Calu3 (cell line): Measurements from ENCODE around the gene KCNA2. TPM values are rescaled to one million over a fixed set of nuclear protein-coding genes. Genes with fewer than 3 reads are reported as not detected.
A peak's percentile ranks its signal among the peaks of the same experiment; 100 is the strongest.

Experiments
- BruUV-seq: library from RNA; stranded (reverse); fragments of 400-500 nt; replicated peaks from 2 replicates; lab custom pipeline; 2021; lab: Mats Ljungman, UMichigan
- CTCF ChIA-PET: fragments of 300-600 bp; sonication (Branson Sonifier 250); formaldehyde crosslinking; loops from one replicate; lab custom pipeline; 2022; ENCODE audit warnings: antibody characterized with exemption; lab: Charles Lee
- DNase-seq: peaks from one replicate; pipeline ENCODE4 v3.0.0; 2022
- H3K27ac Mint-ChIP-seq: one replicate; pipeline ENCODE4 v1.8.0; 2022; ENCODE audit warnings: mixed read lengths; ENCODE audit not compliant: unreplicated experiment
- H3K27me3 Mint-ChIP-seq: one replicate; pipeline ENCODE4 v1.8.0; 2022; ENCODE audit warnings: mixed read lengths; ENCODE audit not compliant: unreplicated experiment
- H3K36me3 Mint-ChIP-seq: one replicate; pipeline ENCODE4 v1.8.0; 2022; ENCODE audit warnings: mild to moderate bottlenecking, moderate library complexity, mixed read lengths; ENCODE audit not compliant: insufficient read depth, unreplicated experiment
- H3K4me1 Mint-ChIP-seq: one replicate; pipeline ENCODE4 v1.8.0; 2022; ENCODE audit warnings: mild to moderate bottlenecking, low read depth, mixed read lengths; ENCODE audit not compliant: unreplicated experiment
- H3K4me3 Mint-ChIP-seq: one replicate; pipeline ENCODE4 v1.8.0; 2022; ENCODE audit warnings: mild to moderate bottlenecking, low read depth, moderate library complexity, mixed read lengths; ENCODE audit not compliant: unreplicated experiment
- H3K9me3 Mint-ChIP-seq: one replicate; pipeline ENCODE4 v1.8.0; 2022; ENCODE audit warnings: low read depth, mixed read lengths; ENCODE audit not compliant: unreplicated experiment
- CTCF ChIP-seq: fragments of 200-600 bp; IDR thresholded peaks from one replicate; pipeline ENCODE4 v1.8.0; 2022; ENCODE audit warnings: antibody characterized with exemption; ENCODE audit not compliant: unreplicated experiment
- intact Hi-C: fragments of 100-400 bp; cut with micrococcal nuclease; formaldehyde crosslinking; loops from one replicate; pipeline ENCODE4 v1.10.0; 2022; ENCODE audit not compliant: unreplicated experiment
- total RNA-seq: library from RNA; stranded (reverse); gene quantifications from 2 replicates; pipeline ENCODE4 v1.2.3, GENCODE V29; 2022

The KCNA2 gene
- total RNA-seq, 1 experiment from 2014 or later: not detected

GRCh38 chr1:110615548-110616130 lies 9.5 kb upstream of the KCNA2 start:
- intact Hi-C loops: loop anchor here (2.0 to 5.0 kb wide), 3 partner anchors 58 to 408 kb away; no protein-coding TSS in a partner anchor
- H3K27me3 Mint-ChIP-seq: peaks cover 78% of the 10 kb centered on the region
- BruUV-seq: no TSS peak
- H3K9me3 Mint-ChIP-seq: no peaks in the 10 kb centered on the region
- CTCF ChIA-PET: no interaction called here
- peaks cover 25% of the 10 kb centered on the region for H3K4me1 Mint-ChIP-seq
- no peak overlapping the region for H3K27ac Mint-ChIP-seq
- DNase-seq: peak; percentile 71
- no peak overlapping the region for H3K4me3 Mint-ChIP-seq
- peaks cover 10% of the 10 kb centered on the region for H3K36me3 Mint-ChIP-seq
- TF ChIP-seq CTCF: no peak

- CTCF ChIA-PET: no interaction called here
- BruUV-seq: no TSS peak
- no peak for TF ChIP-seq CTCF
- intact Hi-C loops: no loop called here
- Mint-ChIP-seq H3K36me3 (no peaks in the 10 kb centered on the region), H3K4me3 (no peak overlapping the region), H3K27me3 (peaks cover 77% of the 10 kb centered on the region), H3K4me1 (peaks cover 7% of the 10 kb centered on the region), H3K27ac (no peak overlapping the region), H3K9me3 (no peaks in the 10 kb centered on the region)
- DNase-seq: no peak
These were observed 6.0 kb upstream of the KCNA2 start for GRCh38 chr1:110612060-110612745.

- intact Hi-C loops: no loop called here
- CTCF ChIA-PET: no interaction called here
- no TSS peak for BruUV-seq
- Mint-ChIP-seq H3K27ac (no peak overlapping the region), H3K36me3 (no peaks in the 10 kb centered on the region), H3K9me3 (no peaks in the 10 kb centered on the region), H3K27me3 (peaks cover 84% of the 10 kb centered on the region), H3K4me3 (no peak overlapping the region), H3K4me1 (no peaks in the 10 kb centered on the region)
- no peak for DNase-seq
- no peak for TF ChIP-seq CTCF
These were observed 4.6 kb upstream of the KCNA2 start for GRCh38 chr1:110610696-110611286.

GRCh38 chr1:110610084-110610483 lies 3.9 kb upstream of the KCNA2 start:
- intact Hi-C loops: no loop called here
- BruUV-seq: no TSS peak

More at GRCh38 chr1:110610084-110610483, 3.9 kb upstream of the KCNA2 start:
- H3K36me3 Mint-ChIP-seq: no peaks in the 10 kb centered on the region
- no peak for TF ChIP-seq CTCF
- H3K4me1 Mint-ChIP-seq: no peaks in the 10 kb centered on the region
- H3K4me3 Mint-ChIP-seq: no peak overlapping the region
- CTCF ChIA-PET: no interaction called here
- no peak overlapping the region for H3K27ac Mint-ChIP-seq
- DNase-seq: no peak
- H3K27me3 Mint-ChIP-seq: peaks cover 91% of the 10 kb centered on the region
- no peaks in the 10 kb centered on the region for H3K9me3 Mint-ChIP-seq
